H1 (cell line): Measurements from ENCODE around the gene ANKIB1.

Experiments used
- CBX5 ChIP-seq: fragments of 300-800, 300-1000 bp; sonication (generic); IDR thresholded peaks from 2 replicates; pipeline ENCODE4 v1.7.1; 2016; ENCODE audit warnings: antibody characterized with exemption, low read length, low read depth
- CTCF ChIP-seq, 3 experiments: IDR thresholded peaks; 1 replicate in 2 of 3; 2 replicates in 1 of 3; pipeline versions ENCODE4 v1.5.1 to v1.6.1; 2011; ENCODE audit warnings: low read length in 3 of 3, mild to moderate bottlenecking in 3 of 3, inconsistent platforms in 2 of 3, low read depth in 1 of 3, moderate library complexity in 1 of 3; ENCODE audit not compliant: insufficient read depth in 1 of 3; ENCODE audit errors: control extremely low read depth in 1 of 3
- EGR1 ChIP-seq: IDR thresholded peaks from 2 replicates; pipeline ENCODE4 v1.6.1; 2011; ENCODE audit warnings: low read depth, low read length, borderline replicate concordance
- EZH2 ChIP-seq: fragments of 200-600 bp; sonication (generic); IDR thresholded peaks from 2 replicates; pipeline ENCODE4 v1.7.1; 2012; ENCODE audit warnings: low read depth, mild to moderate bottlenecking, moderate library complexity, low read length, inconsistent platforms; ENCODE audit not compliant: severe bottlenecking
- GABPA ChIP-seq: IDR thresholded peaks from 2 replicates; pipeline ENCODE4 v1.6.1; 2011; ENCODE audit warnings: mild to moderate bottlenecking, low read length, moderate library complexity, borderline replicate concordance; ENCODE audit not compliant: insufficient read depth
- MAFK ChIP-seq: IDR thresholded peaks from 2 replicates; pipeline ENCODE4 v1.6.1; 2012; ENCODE audit warnings: low read depth, mild to moderate bottlenecking, improper control_type of control experiment, low read length
- POLR2A ChIP-seq, 2 experiments: IDR thresholded peaks; 1 replicate in 1 of 2; 2 replicates in 1 of 2; pipeline ENCODE4 v1.6.1; 2011; ENCODE audit warnings: low read depth in 2 of 2, low read length in 2 of 2, mild to moderate bottlenecking in 2 of 2; ENCODE audit errors: control extremely low read depth in 1 of 2
- TAF1 ChIP-seq: IDR thresholded peaks from 2 replicates; pipeline ENCODE4 v1.6.1; 2011; ENCODE audit warnings: mild to moderate bottlenecking, low read depth, low read length
- ZNF274 ChIP-seq: IDR thresholded peaks from 2 replicates; pipeline ENCODE4 v1.7.0; 2012; ENCODE audit warnings: low read length, borderline replicate concordance; ENCODE audit errors: extremely low read depth
- TF ChIP-seq, protein P1 (sequence below): IDR thresholded peaks from 2 replicates; pipeline ENCODE4 v1.6.1; 2011; ENCODE audit warnings: low read length, improper control_type of control experiment

GRCh38 chr7:92221766-92222165 is 24.0 kb upstream of the ANKIB1 start:
- TF ChIP-seq GABPA, result no peak
- no peak for TF ChIP-seq CTCF (IDR thresholded peaks at IDR 0.05; ENCODE audit: control extremely low read depth in 1 of 3, insufficient read depth in 1 of 3, low read depth in 1 of 3, low read length in 3 of 3)
- TF ChIP-seq POLR2A (IDR thresholded peaks at IDR 0.05; ENCODE audit: control extremely low read depth in 1 of 2, low read depth in 2 of 2, low read length in 2 of 2), result no peak
- TF ChIP-seq EGR1, result no peak
- no peak for TF ChIP-seq EZH2
- no peak for TF ChIP-seq ZNF274
- no peak for TF ChIP-seq CBX5
- no peak for TF ChIP-seq TAF1
- TF ChIP-seq, protein P1, sequence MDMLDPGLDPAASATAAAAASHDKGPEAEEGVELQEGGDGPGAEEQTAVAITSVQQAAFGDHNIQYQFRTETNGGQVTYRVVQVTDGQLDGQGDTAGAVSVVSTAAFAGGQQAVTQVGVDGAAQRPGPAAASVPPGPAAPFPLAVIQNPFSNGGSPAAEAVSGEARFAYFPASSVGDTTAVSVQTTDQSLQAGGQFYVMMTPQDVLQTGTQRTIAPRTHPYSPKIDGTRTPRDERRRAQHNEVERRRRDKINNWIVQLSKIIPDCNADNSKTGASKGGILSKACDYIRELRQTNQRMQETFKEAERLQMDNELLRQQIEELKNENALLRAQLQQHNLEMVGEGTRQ, result no peak
- TF ChIP-seq MAFK, result no peak
